Inflammatory macrophage treated with lipopolysaccharide for 4 hours (primary cell): Measurements from ENCODE around the gene STUB1.

Experiments used
- DNase-seq: peaks from one replicate; pipeline ENCODE4 v3.0.0-alpha.2; 2020

The STUB1 gene

GRCh38 chr16:726438-727290 lies 46.5 kb downstream of the STUB1 start, which contains the start of the genes CCDC78 and HAGHL:
CCDC78 (minus strand) TSS chr16:726443; CDS start chr16:726367, 76 bp downstream.
HAGHL (plus strand) TSS chr16:727106; CDS start chr16:727510, 404 bp downstream.
- DNase-seq, result peak; percentile 19

- DNase-seq, result no peak
These were observed 47.2 kb downstream of the STUB1 start for GRCh38 chr16:727291-727977.

- DNase-seq, result peak; percentile 50
These were observed 48.1 kb downstream of the STUB1 start for GRCh38 chr16:728131-728889.

GRCh38 chr16:728890-729744 lies 48.9 kb downstream of the STUB1 start:
- no peak for DNase-seq

- DNase-seq, result no peak
These were observed 49.8 kb downstream of the STUB1 start for GRCh38 chr16:729768-730665.

- no peak for DNase-seq
These were observed 50.7 kb downstream of the STUB1 start for GRCh38 chr16:730666-731509.

- DNase-seq, result no peak
These were observed 52.1 kb downstream of the STUB1 start for GRCh38 chr16:732332-732731.
